ENCODE results near the gene LRRC4B. TPM values are rescaled to one million over a fixed set of nuclear protein-coding genes. Genes with fewer than 3 reads are reported as not detected.

LRRC4B gene
- total and polyA plus RNA-seq, 2 of the 8 experiments (the other 6 are each of a cell fraction or from before 2014, with no cell fraction given), result 13.4 to 21.2 TPM

DNA sequence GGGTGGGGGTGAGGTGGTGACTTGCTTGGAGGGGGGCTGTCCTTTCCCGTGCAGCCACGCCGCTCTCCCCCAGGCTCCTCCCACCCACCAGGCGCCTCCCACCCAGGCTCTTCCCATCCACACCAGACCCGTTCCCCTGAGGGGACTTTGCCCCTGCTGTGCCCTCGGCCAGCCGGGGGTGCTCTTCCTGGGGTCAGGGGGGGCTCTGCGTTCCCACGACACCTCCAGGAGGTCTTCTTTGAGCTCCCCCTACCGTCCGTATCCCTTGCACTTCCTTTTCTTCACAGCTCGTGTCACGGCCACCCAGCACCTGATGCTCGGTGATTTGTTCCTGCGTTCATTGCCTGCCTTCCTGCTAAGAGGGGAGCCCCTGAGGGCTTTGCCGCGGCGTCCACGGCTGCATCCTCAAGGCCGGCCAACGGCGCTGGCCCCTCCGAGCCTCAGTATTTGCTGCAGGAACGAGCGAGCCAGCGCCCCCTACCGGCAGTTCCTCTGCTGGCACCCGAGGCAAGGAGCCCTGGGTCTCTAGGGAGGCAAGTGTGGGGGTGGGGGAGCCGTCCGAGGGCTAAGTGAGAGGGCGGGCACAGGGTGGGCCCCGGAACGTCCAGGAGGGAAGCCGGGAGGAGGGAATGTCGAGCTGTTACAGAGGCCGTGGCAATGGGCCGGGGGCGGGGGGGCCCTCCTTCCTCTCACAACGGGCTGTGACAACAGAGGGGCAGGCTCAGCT is 11.8 kb downstream of the LRRC4B start:
- H3K9me3 ChIP-seq (ENCODE audit: insufficient read depth in 2 of 2, low read depth in 1 of 2, low read length in 1 of 2), result no peaks in the 10 kb centered on the region
- ChIA-PET POLR2A (ENCODE audit: partially characterized antibody) (interaction anchor here (0.6 to 4.1 kb wide), 11 partner anchors 9 to 211 kb away, joined by 3 to 15 read pairs (median 4); partner anchors contain the start of gene JOSD2), CTCF (ENCODE audit: partially characterized antibody) (interaction anchor here (0.5 to 10.6 kb wide), 51 partner anchors 10 to 1773 kb away, joined by 3 to 269 read pairs (median 4); partner anchors contain the start of genes C19orf81, CLEC11A, JOSD2 and KLK4)
- H2BK5ac ChIP-seq (ENCODE audit: low read depth, low read length), result peak overlapping the region; percentile 66; the same call in 1 of the 2 replicates
- FAIRE-seq (no peak), DNase-seq (ENCODE audit: low read depth in 1 of 2, low spot score in 2 of 2) (peak; percentile 70 to 99)
- peak overlapping the region; percentile 90 for H3K18ac ChIP-seq (ENCODE audit: extremely low read depth, low read length)
- H3K23ac ChIP-seq (ENCODE audit: insufficient read length), result no peak overlapping the region
- H2BK12ac ChIP-seq (ENCODE audit: low read depth, low read length), result no peak overlapping the region
- no peak overlapping the region for H2AK5ac ChIP-seq (ENCODE audit: low read depth, low read length)
- peak overlapping the region; percentile 45 to 72 (median 62) for H3K4me3 ChIP-seq (ENCODE audit: extremely low read depth in 1 of 4, insufficient read depth in 2 of 4, low read depth in 3 of 4, low read length in 4 of 4)
- H3K79me2 ChIP-seq (ENCODE audit: control insufficient read depth in 1 of 2, insufficient read depth in 2 of 2, low read length in 2 of 2), result no peaks in the 10 kb centered on the region; a peak in 1 of 4 replicates
- peaks cover 0 to 19% (median 5%) of the 10 kb centered on the region in 4 experiments; a peak in 5 of 7 replicates for H3K4me1 ChIP-seq (replicated peaks in 1 of 4; ENCODE audit: control insufficient read depth in 3 of 4, insufficient read depth in 4 of 4, low read length in 3 of 4)
- H4K5ac ChIP-seq (ENCODE audit: insufficient read length, low read depth, low read length), result no peak overlapping the region
- H3K79me1 ChIP-seq (ENCODE audit: low read depth, low read length), result no peaks in the 10 kb centered on the region
- H2BK20ac ChIP-seq (ENCODE audit: low read length), result no peak overlapping the region
- H3K9ac ChIP-seq (replicated peaks in 1 of 4; ENCODE audit: extremely low read depth in 1 of 4, low read depth in 3 of 4, low read length in 3 of 4), result no peak overlapping the region
- no peak overlapping the region for H3K4ac ChIP-seq (replicated peaks; ENCODE audit: insufficient read length, low read depth, low read length)
- peak overlapping the region; percentile 99; the same call in 1 of the 2 replicates for H2BK15ac ChIP-seq (ENCODE audit: low read length)
- WGBS, 2 experiments (ENCODE audit: extremely low coverage in 1 of 2, insufficient coverage in 1 of 2, insufficient read length in 1 of 2, insufficient replicate concordance in 2 of 2, low coverage in 1 of 2, low lambda C conversion rate in 2 of 2, missing lambda C conversion rate in 1 of 2), result 6% methylated on average over 17 of the region's 39 CpGs; no CpG with 5 or more reads in 1 of the 2 experiments
- H3K4me2 ChIP-seq (ENCODE audit: insufficient read depth in 1 of 2, low read depth in 2 of 2, low read length in 2 of 2), result peak overlapping the region; percentile 42 to 88
- H3K27ac ChIP-seq (ENCODE audit: low read depth, low read length), result no peak overlapping the region
- peak overlapping the region; percentile 88 for H4K91ac ChIP-seq (replicated peaks; ENCODE audit: insufficient read length, low read length)
- H2AFZ ChIP-seq (ENCODE audit: low read length), result peak overlapping the region; percentile 91
- H3K14ac ChIP-seq (ENCODE audit: insufficient read length), result no peak overlapping the region
- peaks cover 18% of the 10 kb centered on the region for H3K23me2 ChIP-seq (ENCODE audit: low read depth, low read length)
- H4K8ac ChIP-seq (ENCODE audit: extremely low read depth, insufficient read depth, low read length), result no peak overlapping the region; the same call in 1 of the 2 replicates
- no peak overlapping the region for H2BK120ac ChIP-seq (replicated peaks; ENCODE audit: low read depth, low read length)
- H3K27me3 ChIP-seq (replicated peaks in 1 of 4; ENCODE audit: control insufficient read depth in 3 of 4, extremely low read depth in 1 of 4, insufficient read depth in 3 of 4, low read length in 3 of 4), result peaks cover 0 to 30% (median 19%) of the 10 kb centered on the region in 4 experiments; a peak in 6 of 7 replicates
- peaks cover 3 to 19% of the 10 kb centered on the region in 2 experiments for H4K20me1 ChIP-seq (replicated peaks in 1 of 2; ENCODE audit: control insufficient read depth in 1 of 2, insufficient read depth in 2 of 2, low read length in 2 of 2)
- H3K36me3 ChIP-seq (ENCODE audit: control insufficient read depth in 2 of 4, insufficient read depth in 4 of 4, low read length in 3 of 4), result no peaks in the 10 kb centered on the region
- no peak overlapping the region for H3K56ac ChIP-seq (replicated peaks; ENCODE audit: insufficient read length, low read depth, low read length)
- TF ChIP-seq JUN (IDR thresholded peaks at IDR 0.05; ENCODE audit: low read depth, low read length) (no peak), CBX8 (IDR thresholded peaks at IDR 0.05; ENCODE audit: borderline replicate concordance, low read depth, low read length) (no peak), EGR1 (IDR thresholded peaks at IDR 0.05; ENCODE audit: borderline replicate concordance, low read depth, low read length) (peak; percentile 73), SAP30 (IDR thresholded peaks at IDR 0.05; ENCODE audit: insufficient read depth, insufficient replicate concordance, low read length) (no peak), SP4 (IDR thresholded peaks at IDR 0.05; ENCODE audit: low read length) (0 out of 2 replicates have a peak, but pooled peaks have one; percentile 66), RAD21 (IDR thresholded peaks at IDR 0.05 in 1 of 2, conservative IDR thresholded peaks at IDR 0.05 in 1 of 2; ENCODE audit: low read depth in 2 of 2, low read length in 2 of 2) (peak; percentile 43 to 65), SIN3A (conservative IDR thresholded peaks at IDR 0.05 in 1 of 2, IDR thresholded peaks at IDR 0.05 in 1 of 2; ENCODE audit: low read depth in 1 of 2, low read length in 2 of 2) (peak; percentile 48 to 82; a peak in 2 of 4 replicates), SIRT6 (IDR thresholded peaks at IDR 0.05; ENCODE audit: low read length) (no peak), CREB1 (IDR thresholded peaks at IDR 0.05) (peak; percentile 59), ASH2L (IDR thresholded peaks at IDR 0.05; ENCODE audit: low read length) (peak; percentile 50), POU5F1 (IDR thresholded peaks at IDR 0.05; ENCODE audit: low read depth, low read length) (no peak), POLR2AphosphoS5 (IDR thresholded peaks at IDR 0.05; ENCODE audit: low read depth, low read length) (no peak)
